HFFc6 (cell line): Measurements from ENCODE around the gene EGR4. TPM values are rescaled to one million over a fixed set of nuclear protein-coding genes. Genes with fewer than 3 reads are reported as not detected.

Experiments
- DNase-seq: peaks from one replicate; pipeline ENCODE4 v3.0.0-alpha.2; 2018
- H3K27ac Mint-ChIP-seq: 2 replicates; pipeline ENCODE4 v1.8.0; 2020; ENCODE audit warnings: mild to moderate bottlenecking, mixed read lengths
- H3K27me3 Mint-ChIP-seq: 2 replicates; pipeline ENCODE4 v1.8.0; 2021; ENCODE audit warnings: mild to moderate bottlenecking, moderate library complexity, mixed read lengths; ENCODE audit not compliant: insufficient read depth
- H3K36me3 Mint-ChIP-seq: 2 replicates; pipeline ENCODE4 v1.8.0; 2021; ENCODE audit warnings: low read depth, mixed read lengths
- H3K4me1 Mint-ChIP-seq: 2 replicates; pipeline ENCODE4 v1.8.0; 2020; ENCODE audit warnings: low read depth, mixed read lengths
- H3K4me3 Mint-ChIP-seq: 2 replicates; pipeline ENCODE4 v1.8.0; 2020; ENCODE audit warnings: mild to moderate bottlenecking, moderate library complexity, mixed read lengths
- H3K9me3 Mint-ChIP-seq: 2 replicates; pipeline ENCODE4 v1.8.0; 2020; ENCODE audit warnings: mild to moderate bottlenecking, mixed read lengths
- total RNA-seq, 6 experiments: library from RNA; stranded (reverse); fragmentation: NEBNext Ultra II Directional; extraction: Animal tissue kit (Norgen Biotek cat#: 25700); gene quantifications; 2 replicates in 1 of 6; 3 replicates in 5 of 6; pipeline ENCODE4 v1.2.3, GENCODE V29; 2021
- TF ChIP-seq, protein P1 (sequence below): fragments of 200-600 bp; sonication (generic); IDR thresholded peaks from 2 replicates; pipeline ENCODE4 v1.5.0; 2021; ENCODE audit warnings: antibody characterized with exemption, mild to moderate bottlenecking

EGR4 gene
- total RNA-seq, 6 experiments from 2014 or later: not detected

DNA sequence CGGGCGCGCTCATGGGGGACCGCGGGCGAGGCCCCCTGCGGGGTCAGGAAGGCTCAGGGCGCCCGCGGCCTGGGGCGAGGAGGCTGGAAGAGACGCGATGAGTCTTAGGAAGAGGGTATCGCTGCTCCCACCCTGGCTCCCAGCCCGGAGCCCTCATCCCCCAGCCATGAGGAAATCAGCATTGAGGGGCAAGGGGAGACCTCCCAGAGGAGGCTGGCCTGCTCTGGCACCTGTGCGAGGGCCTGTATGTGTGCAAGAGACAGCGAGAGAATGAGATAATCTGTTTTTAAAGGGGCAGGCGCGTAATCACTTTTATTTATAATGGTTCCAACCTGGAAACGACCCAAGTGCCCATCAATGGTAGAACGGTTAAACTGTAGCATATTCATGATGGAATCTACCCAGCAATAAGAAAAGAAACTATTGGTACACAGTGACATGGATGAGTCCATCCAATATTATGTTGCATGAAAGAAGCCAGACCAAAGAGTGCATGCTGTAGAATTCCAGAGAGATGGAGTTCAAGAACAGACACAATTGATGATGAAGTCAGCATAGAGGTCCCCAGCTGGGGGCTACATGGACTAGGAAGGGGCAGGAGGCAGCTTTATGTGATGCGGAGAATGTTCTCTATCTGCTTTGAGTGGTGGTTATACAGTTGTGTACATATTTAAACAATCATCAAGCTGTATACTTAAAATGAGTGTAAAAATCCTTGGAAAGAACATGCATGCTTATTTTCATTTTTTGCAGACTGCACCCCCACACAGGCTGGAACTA lies 23.5 kb downstream of the EGR4 start:
- Mint-ChIP-seq H3K4me1 (no peaks in the 10 kb centered on the region), H3K4me3 (no peak overlapping the region), H3K27ac (no peak overlapping the region), H3K36me3 (peaks cover 7% of the 10 kb centered on the region; the same call in 1 of the 2 replicates), H3K9me3 (peaks cover 4% of the 10 kb centered on the region; the same call in 1 of the 2 replicates), H3K27me3 (peaks cover 44% of the 10 kb centered on the region)
- DNase-seq: no peak
- TF ChIP-seq, protein P1, sequence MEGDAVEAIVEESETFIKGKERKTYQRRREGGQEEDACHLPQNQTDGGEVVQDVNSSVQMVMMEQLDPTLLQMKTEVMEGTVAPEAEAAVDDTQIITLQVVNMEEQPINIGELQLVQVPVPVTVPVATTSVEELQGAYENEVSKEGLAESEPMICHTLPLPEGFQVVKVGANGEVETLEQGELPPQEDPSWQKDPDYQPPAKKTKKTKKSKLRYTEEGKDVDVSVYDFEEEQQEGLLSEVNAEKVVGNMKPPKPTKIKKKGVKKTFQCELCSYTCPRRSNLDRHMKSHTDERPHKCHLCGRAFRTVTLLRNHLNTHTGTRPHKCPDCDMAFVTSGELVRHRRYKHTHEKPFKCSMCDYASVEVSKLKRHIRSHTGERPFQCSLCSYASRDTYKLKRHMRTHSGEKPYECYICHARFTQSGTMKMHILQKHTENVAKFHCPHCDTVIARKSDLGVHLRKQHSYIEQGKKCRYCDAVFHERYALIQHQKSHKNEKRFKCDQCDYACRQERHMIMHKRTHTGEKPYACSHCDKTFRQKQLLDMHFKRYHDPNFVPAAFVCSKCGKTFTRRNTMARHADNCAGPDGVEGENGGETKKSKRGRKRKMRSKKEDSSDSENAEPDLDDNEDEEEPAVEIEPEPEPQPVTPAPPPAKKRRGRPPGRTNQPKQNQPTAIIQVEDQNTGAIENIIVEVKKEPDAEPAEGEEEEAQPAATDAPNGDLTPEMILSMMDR: no peak

DNA sequence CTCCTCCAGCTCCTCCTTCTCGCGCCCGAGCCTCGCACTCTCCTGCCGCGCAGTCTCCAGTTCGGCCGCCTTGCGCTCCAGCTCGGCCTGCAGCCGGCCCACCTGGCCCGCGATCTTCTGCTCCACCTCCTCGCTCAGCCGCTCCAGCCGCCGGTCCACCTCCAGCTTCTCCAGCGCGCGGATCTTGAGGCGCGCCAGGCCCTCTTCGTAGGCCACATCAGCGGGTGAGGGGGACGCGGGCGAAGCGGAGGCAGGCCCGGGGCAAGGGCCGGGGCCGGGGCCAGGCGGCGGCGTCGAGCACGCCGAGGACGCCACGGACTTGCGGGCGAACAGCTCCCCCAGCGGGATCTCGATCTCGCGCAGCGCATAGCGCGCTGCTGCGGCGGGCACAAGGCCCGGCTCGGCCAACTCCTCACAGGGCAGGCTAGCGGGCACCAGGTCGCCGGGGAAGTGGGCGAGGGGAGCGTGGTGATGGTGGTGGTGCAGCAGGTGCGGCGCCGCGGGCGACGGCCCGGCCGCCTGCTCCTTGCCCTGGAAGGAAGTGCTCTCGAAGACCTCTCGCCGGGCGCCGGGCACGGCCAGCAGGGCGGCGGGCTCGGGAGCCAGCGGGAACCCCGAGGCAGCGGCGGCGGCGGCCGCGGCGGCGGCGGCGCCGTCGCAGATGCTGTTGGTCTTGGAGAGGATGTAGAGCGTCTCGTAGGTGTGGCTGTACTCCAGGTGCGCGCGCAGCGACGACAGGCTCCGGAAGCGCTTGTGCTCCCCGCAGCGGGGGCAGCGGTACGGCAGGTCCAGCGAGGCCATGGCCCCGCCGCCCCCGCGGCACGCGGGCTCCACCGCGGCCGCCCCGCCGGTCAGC lies 24.3 kb downstream of the EGR4 start:
- TF ChIP-seq, protein P1: no peak
- Mint-ChIP-seq H3K4me1 (no peaks in the 10 kb centered on the region), H3K27me3 (peaks cover 42% of the 10 kb centered on the region), H3K9me3 (peaks cover 3% of the 10 kb centered on the region; the same call in 1 of the 2 replicates), H3K36me3 (peaks cover 7% of the 10 kb centered on the region; the same call in 1 of the 2 replicates), H3K27ac (no peak overlapping the region), H3K4me3 (no peak overlapping the region)
- DNase-seq: no peak

DNA sequence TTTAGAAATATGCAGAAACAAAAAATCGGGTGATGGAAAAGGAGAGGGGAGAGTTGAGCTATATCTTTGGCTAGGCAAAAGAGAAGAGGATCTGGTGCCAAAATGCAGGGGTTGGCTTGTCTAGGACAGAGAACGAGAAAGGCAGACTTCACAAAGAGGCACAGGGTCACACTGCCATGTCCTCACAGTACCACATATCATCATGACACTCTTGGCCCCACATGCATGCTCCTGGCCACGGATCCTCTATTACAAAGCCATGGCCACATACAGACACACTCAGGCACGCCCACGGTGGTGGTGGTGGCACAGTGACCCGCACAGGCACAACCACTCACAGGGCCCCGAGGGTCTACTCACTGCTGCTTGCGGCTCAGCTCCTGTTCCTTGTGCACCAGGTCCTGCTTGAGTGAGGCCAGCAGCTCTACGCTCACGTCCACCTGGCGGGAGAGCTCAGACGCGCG lies 24.9 kb downstream of the EGR4 start:
- TF ChIP-seq, protein P1: no peak
- DNase-seq: no peak
- no peaks in the 10 kb centered on the region for H3K4me1 Mint-ChIP-seq
- no peak overlapping the region for H3K27ac Mint-ChIP-seq
- peaks cover 7% of the 10 kb centered on the region; the same call in 1 of the 2 replicates for H3K36me3 Mint-ChIP-seq
- H3K27me3 Mint-ChIP-seq: peaks cover 38% of the 10 kb centered on the region
- no peak overlapping the region for H3K4me3 Mint-ChIP-seq
- H3K9me3 Mint-ChIP-seq: no peaks in the 10 kb centered on the region

DNA sequence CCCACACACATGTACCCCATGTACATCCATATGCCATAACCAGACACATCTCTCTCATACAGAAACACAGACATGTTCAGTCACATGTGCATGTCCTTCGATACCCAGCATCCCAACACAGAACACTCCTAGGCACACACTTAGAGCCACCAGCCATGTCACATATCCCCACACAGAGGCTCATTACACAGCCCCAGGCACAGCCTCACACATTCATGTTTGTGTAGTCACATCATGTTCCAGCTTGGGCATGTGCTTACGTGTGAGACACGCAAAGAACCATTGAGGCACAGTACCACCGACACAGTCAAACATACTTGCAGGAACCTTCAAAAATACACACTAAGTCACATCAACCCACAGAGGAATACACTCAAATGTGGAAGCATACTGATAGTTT lies 26.3 kb downstream of the EGR4 start:
- Mint-ChIP-seq H3K9me3 (no peaks in the 10 kb centered on the region), H3K36me3 (peaks cover 7% of the 10 kb centered on the region; the same call in 1 of the 2 replicates), H3K27me3 (peaks cover 35% of the 10 kb centered on the region), H3K4me1 (no peaks in the 10 kb centered on the region), H3K4me3 (no peak overlapping the region), H3K27ac (no peak overlapping the region)
- DNase-seq: no peak
- TF ChIP-seq, protein P1: no peak

DNA sequence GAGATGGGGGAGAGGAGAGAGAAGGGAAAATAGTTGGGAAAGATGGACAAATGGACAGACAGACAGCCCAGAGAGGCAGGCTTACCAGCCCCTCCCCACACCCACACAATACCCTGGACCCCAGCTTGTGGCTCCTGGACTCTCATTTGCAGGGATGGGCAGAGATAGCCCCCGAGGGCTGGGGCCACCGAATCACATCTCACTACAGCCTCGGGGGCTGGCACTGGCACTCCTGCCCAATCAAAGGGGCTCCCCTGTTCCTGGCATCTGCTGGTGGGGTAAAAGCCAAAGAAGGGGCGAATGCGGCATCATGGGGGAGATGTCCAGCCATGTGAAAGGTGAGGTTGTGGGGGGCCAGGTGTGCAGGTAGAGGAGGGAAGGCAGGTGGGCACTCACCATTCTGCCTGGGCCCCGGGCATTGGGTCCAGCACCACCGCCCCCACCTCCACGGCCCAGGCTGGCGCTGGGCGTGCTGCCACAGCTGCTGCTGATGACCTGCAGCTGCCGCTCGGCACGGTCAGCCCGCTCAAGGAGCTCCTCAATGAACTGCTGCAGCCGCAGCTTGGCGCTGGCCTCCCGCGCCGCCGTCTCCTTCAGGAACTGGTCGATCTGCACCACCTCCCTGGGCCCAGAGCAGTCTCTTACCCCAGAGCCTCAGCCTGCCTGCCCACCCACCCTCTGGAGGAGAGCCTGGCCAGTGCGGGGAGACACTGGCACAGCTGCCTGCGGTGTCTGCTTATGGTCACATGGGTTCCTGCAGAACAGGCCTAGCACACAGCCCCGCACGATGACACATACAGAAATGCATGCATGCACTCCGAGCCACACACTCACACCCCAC lies 27.1 kb downstream of the EGR4 start:
- TF ChIP-seq, protein P1: no peak
- Mint-ChIP-seq H3K4me1 (no peaks in the 10 kb centered on the region), H3K4me3 (no peak overlapping the region), H3K27me3 (peaks cover 38% of the 10 kb centered on the region), H3K27ac (no peak overlapping the region), H3K36me3 (peaks cover 7% of the 10 kb centered on the region; the same call in 1 of the 2 replicates), H3K9me3 (no peaks in the 10 kb centered on the region)
- no peak for DNase-seq
